ENCODE measurements around the gene LMO4. TPM values are rescaled to one million over a fixed set of nuclear protein-coding genes. Genes with fewer than 3 reads are reported as not detected.

Gene LMO4
- 24.4 and 28.0 TPM in 2 replicates for total RNA-seq
- polyA plus RNA-seq (2012), result 30.9 TPM

- peak; percentile 99 for DNase-seq (ENCODE audit: low read depth)
Measured at GRCh38 chr1:87328272-87329050, at the start of gene LMO4. TSS of gene LMO4 (plus strand) at chr1:87328880. CDS start at chr1:87332016, 3,136 bp downstream.

GRCh38 chr1:87279536-87279875 is 49.2 kb upstream of the LMO4 start:
- no peak for DNase-seq (ENCODE audit: low read depth)

GRCh38 chr1:87279966-87280535 is 48.6 kb upstream of the LMO4 start:
- no peak for DNase-seq (ENCODE audit: low read depth)

- no peak for DNase-seq (ENCODE audit: low read depth)
Measured at GRCh38 chr1:87284456-87285240, 44.0 kb upstream of the LMO4 start.

- peak; percentile 13 for DNase-seq (ENCODE audit: low read depth)
Measured at GRCh38 chr1:87291107-87291506, 37.6 kb upstream of the LMO4 start.

GRCh38 chr1:87292684-87293493 is 35.8 kb upstream of the LMO4 start:
- peak; percentile 71 for DNase-seq (ENCODE audit: low read depth)

GRCh38 chr1:87294633-87295032 is 34.0 kb upstream of the LMO4 start:
- DNase-seq (ENCODE audit: low read depth), result no peak

- DNase-seq (ENCODE audit: low read depth), result no peak
Measured at GRCh38 chr1:87295445-87296110, 33.1 kb upstream of the LMO4 start.

GRCh38 chr1:87296206-87296605 is 32.5 kb upstream of the LMO4 start:
- DNase-seq (ENCODE audit: low read depth), result no peak

GRCh38 chr1:87299661-87300060 is 29.0 kb upstream of the LMO4 start:
- DNase-seq (ENCODE audit: low read depth), result no peak

- DNase-seq (ENCODE audit: low read depth), result no peak
Measured at GRCh38 chr1:87300628-87301027, 28.1 kb upstream of the LMO4 start.

GRCh38 chr1:87305151-87305550 is 23.5 kb upstream of the LMO4 start:
- no peak for DNase-seq (ENCODE audit: low read depth)

- DNase-seq (ENCODE audit: low read depth), result no peak
Measured at GRCh38 chr1:87305762-87306161, 22.9 kb upstream of the LMO4 start.

- no peak for DNase-seq (ENCODE audit: low read depth)
Measured at GRCh38 chr1:87307306-87307705, 21.4 kb upstream of the LMO4 start.

- no peak for DNase-seq (ENCODE audit: low read depth)
Measured at GRCh38 chr1:87307931-87308330, 20.7 kb upstream of the LMO4 start.

- DNase-seq (ENCODE audit: low read depth), result no peak
Measured at GRCh38 chr1:87314091-87314490, 14.6 kb upstream of the LMO4 start.

GRCh38 chr1:87318056-87318650 is 10.5 kb upstream of the LMO4 start:
- DNase-seq (ENCODE audit: low read depth), result no peak

- DNase-seq (ENCODE audit: low read depth), result no peak
Measured at GRCh38 chr1:87318806-87319205, 9.9 kb upstream of the LMO4 start.

- DNase-seq (ENCODE audit: low read depth), result peak; percentile 62
Measured at GRCh38 chr1:87325982-87326738, 2.5 kb upstream of the LMO4 start.

Measured in myocyte (in vitro differentiated cells).